GM21367 (cell line): ENCODE results near the gene TRAF3IP3.

Experiments
- ATAC-seq: cut with Tn5 transposase; IDR thresholded peaks from one replicate; pipeline ENCODE4 v1.9.1; 2021; ENCODE audit not compliant: unreplicated experiment

TRAF3IP3 gene

DNA sequence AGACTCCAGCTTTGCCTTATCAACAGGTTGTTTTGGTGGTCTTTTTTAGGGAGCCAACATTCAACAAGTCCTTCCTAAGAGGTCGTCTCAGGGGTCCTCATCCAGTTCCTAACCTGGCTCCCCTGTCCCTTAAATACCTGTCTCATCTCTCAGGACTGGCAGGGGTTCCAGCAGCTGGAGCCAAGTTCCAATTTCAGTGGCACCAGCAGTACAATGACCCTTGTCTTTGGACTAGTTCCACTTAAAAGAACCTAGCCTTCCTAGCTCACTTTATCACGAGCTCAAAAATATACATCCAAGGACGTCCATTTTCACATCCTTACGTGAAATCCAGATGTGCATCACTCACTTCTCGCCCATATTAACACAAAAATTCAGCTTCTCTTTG is 18.7 kb upstream of the TRAF3IP3 start:
- ATAC-seq = no peak

- no peak for ATAC-seq
Observed at GRCh38 chr1:209738270-209738669, 17.6 kb upstream of the TRAF3IP3 start.

DNA sequence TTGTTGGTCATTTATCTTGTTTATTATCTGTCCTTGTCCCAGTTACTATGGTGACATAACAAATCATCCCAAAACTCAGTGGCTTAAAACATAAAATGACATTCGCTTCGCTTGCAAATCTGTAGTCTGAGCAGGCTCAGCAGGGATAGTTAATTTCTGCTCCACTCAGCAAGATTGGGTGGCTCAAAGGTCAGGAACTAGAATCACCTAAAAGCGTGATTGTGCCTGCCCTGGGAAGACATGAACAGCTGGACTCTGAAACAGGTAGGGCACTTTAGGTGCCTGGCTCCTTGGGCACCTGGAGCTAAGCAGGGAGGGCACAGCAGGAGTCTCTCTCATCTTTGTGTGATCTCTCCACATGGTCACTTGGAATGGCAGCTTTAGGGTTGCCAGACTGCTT is 14.7 kb upstream of the TRAF3IP3 start:
- no peak for ATAC-seq

DNA sequence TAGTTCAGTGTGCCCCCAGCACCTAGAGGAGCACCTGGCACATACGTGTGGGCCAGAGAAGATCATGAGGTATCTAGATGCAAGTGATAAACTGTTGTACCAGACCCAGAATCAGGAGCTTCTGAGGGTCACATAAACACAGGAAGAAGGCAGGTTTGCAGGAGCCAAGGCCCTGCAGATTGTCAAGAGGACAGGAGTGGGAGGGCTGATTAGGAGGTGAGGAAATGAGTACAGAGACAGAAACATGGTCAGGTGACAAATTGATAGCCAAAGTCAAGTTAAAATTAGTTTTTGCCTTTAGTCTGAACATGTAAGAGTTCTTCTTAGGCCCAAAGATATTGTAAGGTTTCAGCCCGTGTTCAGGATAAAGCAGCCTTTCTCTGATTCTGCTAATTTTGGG is 14.0 kb upstream of the TRAF3IP3 start:
- no peak for ATAC-seq

GRCh38 chr1:209742409-209743144 is 13.3 kb upstream of the TRAF3IP3 start:
- no peak for ATAC-seq

DNA sequence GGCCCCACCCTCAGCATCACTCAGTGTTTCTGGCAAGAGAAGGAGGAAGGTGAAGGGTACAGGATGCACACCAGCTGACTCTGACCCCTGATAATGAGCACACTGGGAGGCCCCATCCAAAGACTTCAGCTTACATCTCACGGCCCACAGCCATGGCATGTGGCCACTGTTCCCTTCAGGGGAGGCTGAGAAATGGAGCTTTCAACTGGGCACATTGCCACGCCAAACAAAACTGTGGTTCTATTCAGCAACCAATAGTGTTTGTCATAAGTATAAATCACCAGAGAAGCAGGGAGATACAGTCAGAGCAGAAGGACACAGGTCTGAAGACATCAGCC is 12.7 kb upstream of the TRAF3IP3 start:
- ATAC-seq = no peak

DNA sequence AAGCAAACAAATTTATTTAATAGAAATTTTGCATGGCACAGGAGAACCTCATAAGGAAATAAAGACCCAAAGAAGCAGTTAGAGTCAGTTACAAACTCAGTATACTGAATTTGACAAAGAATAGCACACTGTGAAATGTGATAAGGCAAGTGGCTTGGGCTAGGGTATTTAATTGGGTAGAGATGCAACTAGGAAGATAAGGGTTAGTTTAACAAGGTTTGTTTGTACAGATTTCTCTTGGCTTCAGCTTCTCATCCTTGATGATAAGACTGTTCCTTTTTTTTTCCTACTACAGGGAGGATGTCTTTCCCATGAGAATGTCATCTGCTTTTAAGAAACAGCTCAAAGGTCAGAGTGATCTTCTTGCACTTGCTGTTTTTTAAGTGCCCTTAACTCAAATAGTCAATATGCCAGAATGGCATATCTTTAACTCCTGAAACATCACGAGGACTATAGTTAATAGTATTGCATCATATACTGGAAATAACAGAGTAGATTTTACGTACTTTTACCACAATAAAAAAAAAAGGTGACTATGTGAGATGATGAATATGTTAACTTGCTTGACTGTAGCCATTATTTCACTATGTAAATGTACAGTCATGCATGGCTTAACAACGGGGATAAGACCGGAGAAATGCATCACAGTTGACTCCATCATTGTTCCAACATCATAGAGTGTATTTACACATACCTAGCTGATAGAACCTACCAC is 9.2 kb upstream of the TRAF3IP3 start:
- no peak for ATAC-seq

DNA sequence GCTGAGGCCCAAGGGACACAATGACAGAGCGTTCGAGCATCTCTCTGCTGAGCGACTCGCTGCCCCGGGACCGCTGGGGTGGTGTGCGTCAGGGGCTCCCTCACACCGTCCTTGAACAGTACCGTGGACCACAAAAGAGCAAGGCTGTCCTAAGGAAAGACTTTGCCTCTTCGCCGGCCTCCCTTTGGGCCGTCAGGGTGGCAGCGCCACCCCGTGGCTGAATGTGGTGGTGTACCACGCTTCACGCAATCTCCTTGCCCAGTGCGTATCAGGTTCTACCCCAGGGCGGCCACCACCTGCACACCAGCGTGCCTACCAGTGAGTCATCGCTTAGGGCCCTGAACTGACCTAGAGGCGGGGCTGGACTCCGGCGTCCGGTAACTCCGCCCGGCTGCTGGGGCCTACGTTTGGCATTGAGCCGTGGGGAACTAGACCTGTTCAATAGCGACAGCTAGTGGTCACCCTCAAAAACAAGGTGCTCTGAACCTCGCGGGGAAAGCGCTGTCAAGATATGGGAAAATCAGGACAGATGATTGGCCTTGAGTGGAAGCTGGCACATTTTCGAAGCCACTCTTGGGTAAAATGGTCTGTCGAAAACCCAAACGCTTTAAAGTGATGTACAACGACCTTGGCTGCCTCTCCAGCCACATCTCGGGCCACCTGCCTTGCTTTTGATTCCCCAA is 8.1 kb upstream of the TRAF3IP3 start:
- ATAC-seq = peak; percentile 88

DNA sequence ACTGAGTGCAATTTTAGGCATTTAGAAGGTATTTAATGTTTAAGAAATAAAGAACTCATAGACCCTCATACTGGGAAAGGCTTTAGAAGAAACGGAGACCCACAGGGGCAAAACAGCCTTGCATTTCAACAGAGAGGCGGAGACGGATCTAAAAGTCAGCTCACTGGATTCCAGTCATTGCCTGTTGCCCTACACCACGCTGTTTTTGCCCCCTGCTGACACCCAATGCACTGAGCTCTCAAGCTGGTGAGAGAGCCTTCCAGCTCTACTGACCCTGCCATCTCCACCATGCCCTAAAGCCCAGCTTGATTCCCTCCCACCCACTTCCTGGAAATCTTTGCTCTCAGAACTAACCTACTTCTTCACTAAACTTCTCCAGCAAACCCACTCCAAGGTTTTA is 7.2 kb upstream of the TRAF3IP3 start:
- no peak for ATAC-seq

GRCh38 chr1:209749205-209749604 is 6.6 kb upstream of the TRAF3IP3 start:
- ATAC-seq = no peak

DNA sequence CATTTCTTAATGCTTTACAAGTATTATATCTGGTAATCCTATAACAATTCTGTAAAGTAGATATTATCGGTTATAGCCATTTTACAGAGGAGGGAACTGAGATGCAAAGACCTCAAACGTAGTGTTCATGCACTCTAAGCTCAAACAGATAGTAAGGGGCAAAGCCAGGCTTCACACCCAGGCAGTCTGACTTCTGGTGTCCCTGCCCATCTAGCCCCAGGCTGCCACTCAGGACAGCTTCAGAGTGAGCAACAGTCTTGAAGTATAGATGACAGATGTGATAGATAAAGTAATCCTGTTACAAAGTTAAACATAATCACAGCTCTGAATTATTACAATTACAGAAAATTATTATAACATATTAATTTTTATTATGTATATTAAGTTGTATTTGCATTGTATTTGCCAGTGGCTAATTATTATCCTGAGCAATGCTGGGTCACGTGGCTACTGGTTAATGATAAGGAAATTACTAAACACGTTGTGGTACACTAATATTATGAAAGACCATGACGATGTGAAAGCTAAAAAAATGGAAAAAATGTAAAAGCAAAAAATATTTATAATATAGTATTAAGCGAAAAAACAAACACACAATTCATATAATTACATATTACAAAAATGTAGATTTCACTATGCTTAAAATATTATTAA is 6.1 kb upstream of the TRAF3IP3 start:
- no peak for ATAC-seq

GRCh38 chr1:209751627-209752231 is 4.1 kb upstream of the TRAF3IP3 start:
- ATAC-seq = peak; percentile 33

- ATAC-seq = no peak
Observed at GRCh38 chr1:209752890-209753289, 3.0 kb upstream of the TRAF3IP3 start.

- ATAC-seq = no peak
Observed at GRCh38 chr1:209755256-209755655, 597 bp upstream of the TRAF3IP3 start.

DNA sequence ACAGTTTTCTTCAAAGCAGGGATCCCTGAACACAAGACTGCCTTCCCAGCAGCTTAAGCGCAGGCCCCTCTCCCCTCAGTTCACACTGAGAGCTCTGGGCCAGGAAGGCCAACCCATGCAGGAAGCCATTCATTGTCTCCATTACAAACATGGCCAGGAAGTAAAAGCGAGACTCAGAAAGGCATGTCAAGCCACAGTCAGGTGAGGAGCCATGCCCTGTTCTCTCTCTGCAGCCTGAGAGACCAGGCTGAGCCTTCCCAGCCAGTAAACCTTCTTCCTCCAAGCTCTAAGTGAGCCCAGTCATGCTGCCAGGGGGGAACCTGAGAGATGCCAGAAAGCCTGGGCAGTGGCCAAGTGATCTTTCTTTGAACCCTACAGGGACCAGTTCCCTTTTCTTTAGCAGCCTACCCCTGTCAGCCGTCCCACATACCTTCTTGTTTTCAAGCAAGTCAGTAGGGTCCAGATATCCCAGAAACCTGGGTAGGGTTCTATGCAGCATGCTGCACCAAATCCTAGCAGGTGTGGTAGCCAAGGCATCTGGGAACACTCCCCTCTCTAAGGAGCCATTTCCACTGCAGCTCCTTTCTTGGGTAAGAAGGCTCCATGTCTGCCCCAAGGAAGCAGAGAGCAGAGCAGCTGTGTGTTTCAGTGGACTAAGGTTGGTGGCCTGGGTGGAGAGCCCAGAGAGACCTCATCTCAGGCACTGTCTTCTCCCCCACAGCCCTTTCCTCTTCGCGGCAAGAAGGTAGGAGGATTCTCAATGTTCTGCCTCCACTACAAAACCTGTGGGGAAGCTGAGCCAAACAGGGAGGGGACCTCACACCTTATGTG is 977 bp downstream of the TRAF3IP3 start:
- peak; percentile 33 for ATAC-seq

- ATAC-seq = no peak
Observed at GRCh38 chr1:209758400-209758799, 2.5 kb downstream of the TRAF3IP3 start.

GRCh38 chr1:209759829-209760359 is 4.0 kb downstream of the TRAF3IP3 start:
- no peak for ATAC-seq

DNA sequence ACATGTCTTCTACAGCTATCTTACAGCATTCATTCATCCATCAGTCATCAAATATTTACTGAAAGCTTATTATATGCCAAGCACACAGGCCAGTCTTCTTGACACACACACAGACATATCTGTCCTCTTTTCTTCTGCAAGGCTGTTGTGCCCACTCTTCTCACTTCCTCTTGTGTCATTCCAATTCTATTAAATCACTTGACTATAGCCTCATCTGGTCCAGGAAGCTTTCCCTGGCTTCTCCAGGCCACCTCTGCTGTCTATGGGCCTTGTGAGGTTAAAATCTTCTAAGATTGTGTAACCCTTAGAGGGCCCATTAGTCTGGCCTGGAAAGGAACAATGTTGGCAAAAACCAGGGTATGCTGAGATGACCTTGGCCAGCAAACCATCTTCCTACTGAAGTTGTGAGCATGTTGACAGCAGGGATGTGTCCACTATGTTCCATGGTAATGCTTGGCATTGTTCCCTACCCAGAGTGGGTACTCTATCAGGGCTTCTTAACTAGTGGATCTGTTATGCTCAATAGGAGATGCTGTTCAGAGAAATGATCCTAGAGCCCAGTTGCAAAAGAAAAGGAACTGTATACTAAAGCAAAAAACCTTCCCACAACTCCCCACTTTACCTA is 5.3 kb downstream of the TRAF3IP3 start:
- no peak for ATAC-seq

GRCh38 chr1:209766051-209766450 is 10.2 kb downstream of the TRAF3IP3 start:
- ATAC-seq = no peak

DNA sequence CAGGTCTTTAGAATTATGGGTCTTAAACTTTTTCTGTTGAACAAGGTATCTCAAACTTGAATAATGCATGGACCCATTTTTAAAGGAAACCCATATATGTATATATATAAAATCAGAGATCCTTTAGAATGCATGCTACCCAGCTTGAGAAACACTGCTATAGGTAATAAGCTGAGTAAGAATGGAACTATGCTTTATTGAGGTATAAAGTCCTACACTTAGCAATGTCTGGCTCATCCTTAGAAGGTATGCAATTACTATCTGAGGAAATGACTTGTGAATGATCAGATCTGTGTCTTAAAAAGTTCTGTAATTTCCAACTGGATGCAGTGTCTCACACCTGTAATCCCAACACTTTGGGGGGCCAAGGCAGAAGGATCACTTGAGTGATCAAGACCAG is 11.2 kb downstream of the TRAF3IP3 start:
- no peak for ATAC-seq
